ENCODE data around the gene LIMS3.
"Not testable (repeated sequence)": the region's sequence is repeated elsewhere in the genome, so short reads cannot be mapped to it uniquely, and the experiment has no call there.

- not testable (repeated sequence) for TF ChIP-seq CTCF, POLR2A (IDR thresholded peaks at IDR 0.05)
These were observed 7.5 kb upstream of the LIMS3 start for GRCh38 chr2:109891024-109891423.

All from heart left ventricle (tissue), 13 donors.